Measurements from ENCODE around the gene AUTS2.

AUTS2 gene

DNA sequence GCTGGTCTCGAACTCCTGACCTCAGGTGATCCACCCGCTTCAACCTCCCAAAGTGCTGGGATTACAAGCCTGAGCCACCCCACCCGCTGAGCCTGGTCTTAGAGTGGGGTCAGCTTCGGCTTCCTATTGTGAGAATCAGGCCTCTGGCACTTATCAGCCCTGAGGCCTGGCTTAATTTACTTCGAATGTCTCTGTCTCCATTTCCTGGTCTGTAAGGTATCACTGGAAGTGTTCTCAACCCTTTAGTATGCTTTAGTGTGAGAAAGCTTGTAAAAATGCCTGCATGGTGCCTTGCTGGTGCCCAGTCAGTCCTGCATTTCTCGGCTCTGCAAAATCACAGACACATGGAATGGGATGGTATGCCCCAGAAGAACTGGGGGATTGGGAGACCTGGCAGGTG lies 862.3 kb downstream of the AUTS2 start:
- no peak for DNase-seq (ENCODE audit: low spot score)

DNA sequence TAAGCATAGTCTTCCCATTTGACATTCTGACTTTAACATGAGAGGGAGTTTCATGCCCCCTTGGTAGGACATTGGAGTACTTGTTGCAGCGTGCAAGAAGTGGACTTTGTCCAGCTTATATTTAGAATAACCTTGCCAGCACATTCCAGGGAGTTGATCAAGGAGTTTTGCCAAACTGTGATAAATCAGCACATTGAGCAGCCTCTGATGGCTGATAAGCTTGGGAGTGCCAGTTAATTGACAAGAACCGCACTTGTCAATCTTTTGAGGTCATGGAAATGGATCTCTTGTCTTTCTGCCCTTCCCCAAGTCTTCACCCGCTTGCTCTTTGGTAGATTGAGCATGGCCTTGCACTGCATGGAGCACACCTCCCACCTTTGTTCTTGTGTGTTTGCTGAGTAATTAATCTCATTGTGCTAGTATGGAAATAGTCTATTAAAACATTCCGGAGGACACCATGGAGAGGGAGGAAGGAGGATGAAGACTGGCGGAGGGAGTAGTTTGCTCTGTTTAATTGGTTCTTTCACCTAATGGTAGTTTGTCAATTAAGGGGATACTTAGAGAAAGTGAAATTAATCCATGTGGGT lies 865.2 kb downstream of the AUTS2 start:
- DNase-seq (ENCODE audit: low spot score): no peak

DNA sequence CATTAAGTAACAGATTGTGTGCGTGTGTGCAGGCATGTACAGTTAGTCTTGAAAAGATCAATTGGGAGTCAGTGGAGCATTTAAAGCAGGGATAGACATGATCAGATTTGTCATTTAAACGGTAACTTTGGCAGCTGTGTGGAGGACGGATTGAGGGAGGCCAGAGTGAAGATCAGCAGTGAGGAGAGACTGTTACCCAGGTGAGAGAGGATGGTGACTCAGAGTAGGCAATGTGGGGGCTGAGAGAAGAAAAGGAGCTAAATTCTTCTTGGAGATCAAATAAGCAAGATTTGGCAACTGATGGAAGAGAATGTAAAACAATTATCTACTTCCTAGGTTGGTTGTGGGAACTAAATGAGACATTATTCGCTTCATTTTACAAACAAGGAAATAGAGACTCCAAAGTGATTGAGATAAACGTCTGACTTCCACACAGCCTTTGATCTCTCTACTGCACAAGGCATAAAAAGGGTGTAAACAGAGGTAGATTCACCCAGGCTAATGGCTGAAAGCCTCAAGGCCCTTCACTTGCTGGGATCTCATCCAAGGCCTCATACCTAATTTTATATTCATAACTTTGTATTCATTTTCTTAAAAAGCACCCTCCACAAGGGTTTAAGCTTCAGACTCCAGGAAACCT lies 868.6 kb downstream of the AUTS2 start:
- no peak for DNase-seq (ENCODE audit: low spot score)

DNA sequence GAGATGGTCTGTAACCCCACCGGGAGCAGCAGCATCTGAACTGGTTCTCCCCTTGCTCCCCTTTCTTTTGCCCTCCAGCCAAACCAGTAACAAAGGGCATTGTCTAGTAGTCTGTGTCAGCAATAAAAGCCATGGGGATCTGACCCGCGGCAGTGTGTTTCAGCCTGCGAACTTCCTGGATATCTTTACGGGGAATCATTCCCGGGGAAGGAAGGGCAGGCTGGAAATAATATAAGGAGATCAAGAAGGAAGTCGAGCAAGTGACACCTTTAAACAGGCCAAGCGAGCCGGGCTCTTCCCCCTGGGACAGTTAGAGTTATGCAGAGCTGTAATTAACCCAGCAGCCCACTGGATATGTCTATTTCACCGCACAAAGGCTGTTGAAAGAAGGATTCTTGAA lies 872.5 kb downstream of the AUTS2 start:
- no peak for DNase-seq (ENCODE audit: low spot score)

DNA sequence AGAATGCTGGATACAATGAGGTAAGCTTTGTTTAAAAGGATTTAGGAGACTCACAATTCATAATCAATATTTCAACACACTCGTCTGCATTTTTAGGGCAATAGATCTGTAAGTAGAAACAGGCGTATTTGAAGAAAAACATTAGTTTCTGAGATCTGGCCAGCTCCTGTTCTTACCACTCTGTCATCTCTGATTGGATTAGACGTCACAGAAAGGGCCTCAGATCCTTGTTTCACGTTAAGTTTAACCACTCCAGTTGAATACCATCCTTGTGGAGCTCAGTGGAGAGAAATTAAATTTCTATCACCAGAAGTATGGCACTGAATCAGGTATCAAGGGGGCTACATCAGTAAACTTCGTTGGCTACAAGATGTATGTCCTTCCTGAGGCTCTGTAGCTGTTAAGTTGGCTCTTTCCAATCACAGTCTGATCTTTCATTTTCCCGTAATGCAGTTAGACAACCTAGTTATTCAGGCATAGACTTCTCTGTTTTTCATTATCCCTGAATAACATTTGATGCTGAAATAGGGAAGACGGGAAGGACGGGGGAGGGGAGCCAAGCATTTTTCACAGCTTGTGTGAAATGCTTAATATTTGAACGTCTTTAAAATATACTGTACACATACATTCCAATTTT lies 874.4 kb downstream of the AUTS2 start:
- no peak for DNase-seq (ENCODE audit: low spot score)

DNA sequence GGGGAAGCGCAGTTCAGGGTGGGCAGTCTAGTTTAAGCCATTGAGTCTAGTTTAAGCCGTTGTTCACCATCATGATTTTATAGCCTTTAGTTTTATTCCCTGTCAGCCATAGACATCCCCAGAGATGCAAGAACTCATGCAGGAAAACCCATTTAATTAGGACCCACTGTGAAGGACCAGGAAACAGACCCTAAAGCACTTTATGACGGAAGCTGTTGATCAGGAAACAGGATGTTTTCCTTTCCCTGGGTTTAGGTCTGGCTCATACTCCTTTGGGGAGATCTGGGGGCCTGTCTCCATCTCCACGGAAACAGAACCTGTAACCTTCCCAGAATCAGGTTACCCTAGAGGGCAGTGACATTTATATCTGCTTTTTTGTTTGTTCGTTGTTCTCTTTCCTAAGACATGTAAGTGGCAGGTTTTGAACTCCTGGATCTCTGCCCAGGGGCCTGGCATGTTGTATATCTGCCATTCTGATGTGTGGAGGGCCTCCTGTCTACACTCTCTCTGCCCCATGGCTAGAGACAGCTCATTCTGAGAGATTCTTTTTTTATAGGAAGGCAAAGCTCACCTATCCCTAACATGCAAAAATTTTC lies 876.5 kb downstream of the AUTS2 start:
- no peak for DNase-seq (ENCODE audit: low spot score)

DNA sequence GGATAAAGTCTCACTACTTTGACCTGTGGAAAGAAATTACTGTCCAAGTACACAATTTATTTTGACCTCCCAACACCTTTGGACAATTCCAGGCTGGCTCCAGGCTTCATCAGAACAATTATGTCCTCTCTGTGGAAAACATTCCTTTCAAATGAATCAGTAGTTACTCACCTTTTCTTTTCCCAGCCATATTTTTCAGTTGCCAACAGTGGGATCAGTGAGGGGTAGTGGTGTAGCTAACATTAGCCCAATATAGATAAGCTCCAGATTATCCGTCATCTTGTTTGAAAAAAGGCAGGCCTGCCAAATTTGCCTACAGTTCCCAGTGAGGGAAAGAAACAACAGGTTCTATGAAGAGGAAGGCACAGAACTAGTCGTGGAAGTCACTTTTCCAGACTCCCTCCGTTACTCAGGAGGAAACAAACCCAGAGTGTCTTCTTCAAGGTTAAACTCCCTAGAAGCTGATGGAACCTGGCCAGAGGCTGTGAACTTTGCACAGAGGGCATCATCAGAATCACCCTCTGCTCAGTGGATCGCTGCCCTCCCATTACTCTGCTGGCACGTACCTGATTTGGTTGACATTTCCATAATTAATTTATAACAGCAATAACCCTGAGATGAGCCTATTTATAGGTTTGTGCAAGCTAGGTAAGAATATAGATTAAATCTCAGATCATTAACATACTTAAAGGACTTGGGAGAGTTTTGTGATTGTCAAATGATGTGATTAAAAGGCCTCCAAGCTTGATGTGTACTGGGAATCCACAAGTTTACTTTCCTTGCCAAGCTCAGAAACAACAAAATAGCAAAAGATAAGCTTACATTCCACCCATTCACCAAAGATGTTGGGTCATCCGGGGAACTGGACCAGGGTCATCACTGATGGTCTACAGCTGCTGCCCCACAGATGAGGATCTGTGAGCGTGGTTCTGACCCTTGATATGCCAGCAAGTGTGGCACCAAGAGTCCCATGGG lies 879.0 kb downstream of the AUTS2 start:
- DNase-seq (ENCODE audit: low spot score): no peak

DNA sequence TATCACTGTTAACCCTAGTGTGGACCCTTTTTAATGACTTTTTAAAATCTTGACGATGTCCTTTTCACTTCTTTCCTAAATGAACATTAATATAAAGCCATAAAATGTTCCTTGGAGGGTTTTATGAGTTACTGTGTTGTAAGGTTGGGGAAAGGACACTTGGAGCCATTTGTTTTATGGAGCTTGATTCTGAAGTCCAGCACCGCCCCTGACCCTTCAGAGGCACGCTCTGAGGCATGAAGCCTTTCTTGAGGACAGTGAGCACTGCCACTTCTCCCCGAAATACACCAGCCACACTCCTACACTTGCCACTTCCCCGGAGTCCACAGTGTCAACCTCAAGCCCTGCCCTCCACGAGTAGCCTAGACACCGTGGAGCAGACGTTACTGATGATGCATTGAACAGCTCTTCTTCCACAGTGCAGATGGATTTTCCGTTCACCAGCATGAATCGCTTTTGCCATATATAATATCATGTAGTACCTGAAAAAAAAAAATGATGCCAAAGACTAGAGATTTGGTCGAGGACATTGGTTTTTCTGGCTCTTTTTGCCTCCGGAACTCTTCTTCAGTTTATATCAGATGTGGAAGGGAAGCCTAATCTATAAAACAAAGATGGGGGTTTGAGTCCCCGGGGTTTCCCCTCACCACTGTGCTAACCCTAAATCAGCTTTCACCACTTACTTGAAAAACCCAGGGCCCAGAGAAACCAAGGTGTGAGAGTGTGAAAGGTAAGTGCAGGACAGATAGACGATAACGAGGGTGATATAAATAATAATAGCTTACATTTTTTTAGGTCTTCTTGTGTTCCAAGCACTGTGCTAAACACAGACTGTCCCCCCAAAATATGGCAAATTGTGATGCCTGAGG lies 881.1 kb downstream of the AUTS2 start:
- no peak for DNase-seq (ENCODE audit: low spot score)

DNA sequence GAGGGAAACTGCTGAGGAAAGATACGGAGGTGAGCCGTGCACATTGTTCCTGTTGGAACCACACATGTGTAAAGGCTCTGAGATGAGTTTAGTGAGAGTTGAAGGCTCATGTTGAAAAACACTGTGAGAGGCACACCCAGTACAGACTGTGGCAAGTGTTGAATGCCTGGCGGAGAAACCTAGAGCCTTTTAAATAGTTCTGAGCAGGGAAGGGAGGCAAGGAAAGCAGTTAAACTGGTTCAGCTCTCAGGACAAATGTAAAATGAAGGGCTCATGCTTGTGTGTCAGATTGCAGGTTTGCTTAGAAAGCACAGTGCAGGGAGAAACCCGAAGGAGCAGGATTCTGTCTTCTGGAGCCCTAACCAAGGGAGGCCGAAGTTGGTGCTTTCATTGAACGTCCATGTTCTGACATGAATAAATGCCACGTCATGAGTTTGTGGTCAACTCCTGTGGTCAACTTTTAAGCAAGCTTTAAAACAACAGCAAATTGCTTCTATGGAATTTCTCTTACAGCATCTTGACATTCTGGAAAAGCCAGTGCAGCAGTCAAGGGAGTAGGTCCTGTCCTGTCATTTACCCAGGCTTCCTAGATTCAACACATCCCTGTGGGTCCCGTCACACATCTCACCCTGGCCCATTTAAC lies 882.8 kb downstream of the AUTS2 start:
- no peak for DNase-seq (ENCODE audit: low spot score)

DNA sequence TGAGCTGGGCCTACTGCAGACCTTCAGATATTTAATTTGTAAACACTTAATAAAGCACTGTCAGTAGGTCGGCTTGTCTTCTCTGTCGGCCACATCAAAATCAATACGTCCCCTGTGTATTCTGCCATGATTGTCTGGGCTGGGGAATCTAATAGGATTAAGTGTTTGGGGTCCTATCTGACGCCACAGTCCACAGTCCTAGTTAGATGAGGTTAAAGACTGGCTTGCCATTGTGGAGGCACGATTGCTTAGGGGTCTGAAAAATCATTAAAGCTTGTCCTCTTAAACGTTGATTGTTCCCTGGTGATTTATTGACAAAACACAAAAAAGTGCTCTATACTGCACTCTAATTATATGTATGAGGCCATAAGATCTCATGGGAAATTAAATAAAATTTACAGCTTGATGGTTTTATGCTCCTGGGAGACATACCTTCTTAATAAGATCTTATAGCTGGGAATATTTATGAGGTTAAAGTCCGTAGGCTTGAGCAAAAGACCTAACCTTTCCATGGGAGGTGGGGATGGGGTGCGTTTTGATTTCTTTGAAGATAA lies 883.4 kb downstream of the AUTS2 start:
- DNase-seq (ENCODE audit: low spot score): no peak

DNA sequence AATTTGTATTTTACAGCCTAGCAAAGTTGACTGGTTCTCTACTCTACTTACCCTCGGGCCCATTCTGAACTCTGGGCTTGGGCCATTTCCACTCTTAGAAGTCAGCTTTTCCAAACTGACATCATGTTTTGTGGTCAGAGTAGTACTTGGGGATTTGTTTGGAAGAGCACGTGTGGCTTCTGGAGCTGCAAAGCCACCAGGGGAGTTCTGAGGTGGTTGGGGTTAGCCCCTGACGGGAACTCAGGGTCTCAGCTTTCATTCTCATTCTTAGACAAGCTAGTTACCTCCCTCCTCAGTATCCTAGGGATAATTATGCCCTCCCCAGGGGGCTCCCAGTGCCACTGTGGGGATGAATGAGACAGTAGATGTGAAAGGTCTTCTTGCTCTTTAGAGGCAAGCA lies 886.0 kb downstream of the AUTS2 start:
- no peak for DNase-seq (ENCODE audit: low spot score)

DNA sequence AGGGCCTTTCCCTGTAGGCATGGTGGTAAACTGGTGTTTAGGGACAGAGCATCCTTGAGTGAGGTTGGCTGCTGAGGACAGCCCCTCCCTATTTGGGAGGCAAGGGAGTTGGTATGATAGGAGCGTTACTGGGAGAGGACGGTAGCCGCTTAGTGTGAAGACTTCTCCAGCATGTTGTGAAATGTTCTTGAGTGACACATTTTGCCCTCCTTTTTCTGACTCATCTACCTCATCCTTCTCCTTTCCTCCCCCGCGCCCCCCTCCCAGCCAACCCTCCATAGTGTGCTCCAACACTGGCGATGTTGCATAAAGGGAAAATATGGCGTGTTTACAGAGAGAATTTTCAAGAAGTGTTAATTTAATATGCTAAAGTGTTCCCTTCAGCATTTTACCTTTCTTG lies 888.7 kb downstream of the AUTS2 start:
- DNase-seq (ENCODE audit: low spot score): no peak

DNA sequence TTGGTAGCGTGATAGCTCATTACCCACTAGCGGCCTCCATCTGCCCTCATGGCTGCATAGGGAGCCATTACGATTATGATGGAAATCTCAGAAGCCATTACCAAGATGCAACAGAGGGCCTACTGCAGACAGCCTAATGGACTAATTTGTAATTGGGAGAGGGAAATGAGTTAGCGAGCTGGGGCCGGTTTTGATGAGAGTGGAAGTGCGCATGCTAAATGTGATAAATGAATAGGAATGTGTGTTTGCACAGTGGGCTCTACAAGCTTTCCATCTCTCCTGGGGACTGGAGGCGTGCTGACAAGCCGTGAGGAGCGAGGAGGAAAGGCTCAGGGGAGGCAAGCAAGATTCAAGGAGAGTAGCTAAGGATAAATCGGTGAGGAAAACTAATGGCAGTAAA lies 889.2 kb downstream of the AUTS2 start:
- no peak for DNase-seq (ENCODE audit: low spot score)

DNA sequence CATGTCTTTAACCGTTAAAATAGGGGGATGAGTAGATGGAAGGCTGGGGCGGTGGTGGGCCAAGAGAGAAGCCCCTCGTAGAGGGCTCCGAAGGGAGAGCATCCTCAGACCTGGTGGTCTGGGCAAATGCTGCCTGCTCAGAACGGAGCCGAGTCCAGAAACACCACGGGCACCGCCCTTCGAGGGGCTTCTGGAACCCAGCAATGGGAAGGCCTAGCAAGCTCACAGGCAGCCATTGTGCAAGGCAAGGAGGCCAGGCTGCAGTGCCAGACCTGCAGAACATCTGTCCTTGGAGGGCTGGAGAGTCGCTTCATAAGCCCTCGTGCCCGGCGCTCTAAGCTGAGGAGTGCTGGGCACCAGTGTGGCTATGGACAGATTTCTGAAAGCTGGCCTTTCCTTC lies 889.6 kb downstream of the AUTS2 start:
- DNase-seq (ENCODE audit: low spot score): no peak

DNA sequence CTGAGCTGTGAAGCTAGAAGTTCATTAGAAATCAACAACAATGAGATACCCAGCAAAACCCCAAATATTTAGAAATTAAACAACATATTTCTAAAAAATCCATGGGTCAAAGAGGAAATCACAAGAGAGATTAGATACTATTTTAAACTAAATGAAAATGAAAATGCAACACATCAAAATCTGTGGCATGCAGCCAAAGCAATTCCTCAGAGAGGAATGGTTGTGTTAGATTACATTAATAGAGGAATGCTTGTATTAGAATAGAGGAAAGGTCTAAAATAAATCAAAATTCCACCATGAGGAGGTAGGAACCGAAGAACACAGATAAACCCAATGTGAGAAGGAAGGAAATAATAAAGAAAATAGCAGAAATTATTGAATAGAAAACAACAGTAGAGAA lies 891.5 kb downstream of the AUTS2 start:
- no peak for DNase-seq (ENCODE audit: low spot score)

DNA sequence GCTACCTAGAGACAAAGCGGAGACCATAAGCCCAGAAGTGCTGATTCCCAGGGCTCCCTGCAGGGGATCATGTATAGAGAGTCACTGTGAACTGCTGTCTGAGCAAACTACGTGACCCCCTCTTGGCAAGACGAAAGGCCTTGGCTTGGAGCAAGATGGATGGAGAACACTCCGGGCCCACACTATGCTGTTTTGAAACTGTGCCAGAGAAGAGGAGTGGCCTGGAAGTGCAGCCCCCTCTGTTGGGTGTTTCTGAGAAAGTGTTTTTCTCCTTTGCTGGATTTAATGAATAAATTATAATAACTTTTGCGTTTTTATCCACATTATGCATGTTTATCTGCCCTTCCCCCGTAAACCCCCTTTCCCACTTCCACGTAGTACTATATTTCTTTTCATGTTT lies 894.4 kb downstream of the AUTS2 start:
- no peak for DNase-seq (ENCODE audit: low spot score)

DNA sequence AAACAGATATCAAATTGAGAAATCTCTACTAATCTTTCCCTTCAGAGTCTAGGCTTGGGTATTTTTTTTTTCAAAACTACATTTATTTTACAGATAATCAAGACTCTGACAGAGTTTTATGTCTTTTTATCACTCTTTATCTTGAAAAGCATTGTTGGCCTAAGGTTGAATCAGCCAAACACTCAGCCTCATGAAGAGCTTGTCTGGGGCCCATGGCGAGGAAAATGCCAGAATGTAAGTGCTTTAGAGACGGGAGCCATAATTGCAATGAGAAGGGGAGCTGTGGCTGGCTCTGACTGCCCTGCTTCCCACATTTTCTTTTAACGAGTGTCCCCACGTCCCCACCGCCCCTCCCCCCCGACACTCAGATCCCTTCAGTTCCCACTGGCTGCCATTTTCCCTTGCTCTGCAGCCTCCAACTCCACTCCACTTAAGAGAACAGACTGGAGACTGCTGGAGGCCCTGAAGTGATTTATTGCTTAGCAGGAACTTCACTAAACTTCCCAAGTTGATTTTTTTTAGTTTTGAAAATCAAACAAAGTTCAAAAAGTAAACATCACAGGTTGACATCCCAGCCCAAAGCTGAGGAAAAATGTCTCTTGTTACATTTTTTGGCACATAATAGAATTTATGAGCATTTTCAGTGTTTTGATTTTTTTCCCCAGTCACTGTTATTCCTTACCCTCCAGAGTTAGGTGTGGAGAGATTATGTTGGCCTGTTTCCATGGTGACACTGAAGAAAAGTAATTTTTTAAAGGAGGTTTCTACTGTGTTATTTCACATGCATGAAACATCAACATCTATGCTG lies 896.2 kb downstream of the AUTS2 start:
- DNase-seq (ENCODE audit: low spot score): no peak

DNA sequence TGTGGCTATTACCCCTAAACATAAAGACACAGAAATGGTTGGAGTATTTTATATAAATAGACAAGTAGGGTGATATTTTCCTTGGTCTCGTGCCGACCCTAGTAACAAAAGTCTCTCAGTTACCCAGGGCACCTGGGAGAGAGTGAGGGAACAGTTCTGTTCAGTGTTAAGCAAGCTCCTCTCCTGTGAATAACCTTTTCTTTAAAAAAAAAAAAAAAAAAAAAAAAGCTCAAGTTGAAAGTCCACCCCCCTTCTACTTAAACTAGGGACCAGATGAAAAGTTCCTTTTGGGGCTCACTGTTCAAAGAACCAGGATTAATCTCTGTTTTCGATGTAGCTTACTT lies 896.7 kb downstream of the AUTS2 start:
- DNase-seq (ENCODE audit: low spot score): no peak

DNA sequence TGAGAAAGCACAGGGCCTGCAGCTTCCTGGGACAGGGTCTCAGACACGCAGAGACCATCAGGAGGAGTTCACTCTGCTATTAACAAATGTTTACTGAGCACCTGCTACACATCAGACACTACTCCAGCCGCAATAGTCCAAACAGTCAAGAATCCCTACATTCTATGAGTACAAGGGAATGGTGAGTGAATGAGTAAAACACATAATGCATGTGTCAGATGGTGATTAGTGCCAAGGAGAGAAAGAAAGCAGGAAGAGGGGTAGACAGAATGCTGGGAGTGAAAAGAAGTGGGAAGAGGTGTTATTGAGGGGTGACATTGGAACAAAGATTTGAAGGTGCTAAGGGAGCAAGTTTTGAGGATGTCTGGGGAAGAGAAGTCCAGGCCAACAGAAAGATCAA lies 899.5 kb downstream of the AUTS2 start:
- no peak for DNase-seq (ENCODE audit: low spot score)

All from D341Med (cell line).